ACC112 (cell line): Measurements from ENCODE around the gene KLHL22.
"Not testable (repeated sequence)": the region's sequence is repeated elsewhere in the genome, so short reads cannot be mapped to it uniquely, and the experiment has no call there.

Experiments used
- H2AFZ ChIP-seq: fragments of 200-600 bp; sonication (generic); one replicate; pipeline ENCODE4 v1.6.0; 2017; ENCODE audit warnings: antibody characterized with exemption, low read length; ENCODE audit not compliant: unreplicated experiment
- H3K27ac ChIP-seq: fragments of 200-600 bp; sonication (generic); 2 replicates; pipeline ENCODE4 v1.5.1; 2014; ENCODE audit warnings: low read depth, mild to moderate bottlenecking, antibody characterized with exemption, low read length, moderate library complexity
- H3K27me3 ChIP-seq: fragments of 200-600 bp; sonication (generic); 2 replicates; pipeline ENCODE4 v1.6.1; 2014; ENCODE audit warnings: mild to moderate bottlenecking, antibody characterized with exemption, low read length, moderate library complexity, mixed read lengths; ENCODE audit not compliant: insufficient read depth
- H3K36me3 ChIP-seq: fragments of 200-600 bp; sonication (generic); 2 replicates; pipeline ENCODE4 v1.6.1; 2016; ENCODE audit warnings: mild to moderate bottlenecking, antibody characterized with exemption, low read length, moderate library complexity, mixed read lengths; ENCODE audit not compliant: insufficient read depth
- H3K4me1 ChIP-seq: fragments of 200-600 bp; sonication (generic); one replicate; pipeline ENCODE4 v1.6.1; 2016; ENCODE audit warnings: low read length, mixed read lengths; ENCODE audit not compliant: insufficient read depth, unreplicated experiment, control insufficient read depth
- H3K4me3 ChIP-seq: fragments of 200-600 bp; sonication (generic); 2 replicates; pipeline ENCODE4 v1.5.1; 2014; ENCODE audit warnings: mild to moderate bottlenecking, low read depth, low read length
- H3K79me2 ChIP-seq: fragments of 200-600 bp; sonication (generic); one replicate; pipeline ENCODE4 v1.6.0; 2016; ENCODE audit warnings: low read length; ENCODE audit not compliant: control insufficient read depth, unreplicated experiment, insufficient read depth

Gene KLHL22

GRCh38 chr22:20424932-20425565 is 70.5 kb downstream of the KLHL22 start:
- H2AFZ ChIP-seq = no peak overlapping the region
- no peaks in the 10 kb centered on the region for H3K27me3 ChIP-seq
- H3K4me1 ChIP-seq = no peaks in the 10 kb centered on the region
- no peak overlapping the region for H3K4me3 ChIP-seq
- H3K36me3 ChIP-seq = no peaks in the 10 kb centered on the region
- no peaks in the 10 kb centered on the region for H3K79me2 ChIP-seq
- no peak overlapping the region for H3K27ac ChIP-seq

GRCh38 chr22:20424568-20424931 is 71.0 kb downstream of the KLHL22 start:
- Histone ChIP-seq H3K27ac (no peak overlapping the region), H3K4me1 (no peaks in the 10 kb centered on the region), H3K4me3 (no peak overlapping the region), H3K36me3 (no peaks in the 10 kb centered on the region), H2AFZ (no peak overlapping the region), H3K27me3 (no peaks in the 10 kb centered on the region), H3K79me2 (no peaks in the 10 kb centered on the region)

GRCh38 chr22:20423906-20424551 is 71.6 kb downstream of the KLHL22 start:
- Histone ChIP-seq H2AFZ (no peak overlapping the region), H3K4me3 (no peak overlapping the region), H3K27me3 (no peaks in the 10 kb centered on the region), H3K27ac (no peak overlapping the region), H3K79me2 (no peaks in the 10 kb centered on the region), H3K4me1 (no peaks in the 10 kb centered on the region), H3K36me3 (no peaks in the 10 kb centered on the region)

- Histone ChIP-seq H3K36me3 (no peaks in the 10 kb centered on the region), H3K79me2 (no peaks in the 10 kb centered on the region), H3K27ac (no peak overlapping the region), H3K4me1 (no peaks in the 10 kb centered on the region), H2AFZ (no peak overlapping the region), H3K27me3 (no peaks in the 10 kb centered on the region), H3K4me3 (no peak overlapping the region)
Measured at GRCh38 chr22:20423008-20423905, 72.3 kb downstream of the KLHL22 start.

DNA sequence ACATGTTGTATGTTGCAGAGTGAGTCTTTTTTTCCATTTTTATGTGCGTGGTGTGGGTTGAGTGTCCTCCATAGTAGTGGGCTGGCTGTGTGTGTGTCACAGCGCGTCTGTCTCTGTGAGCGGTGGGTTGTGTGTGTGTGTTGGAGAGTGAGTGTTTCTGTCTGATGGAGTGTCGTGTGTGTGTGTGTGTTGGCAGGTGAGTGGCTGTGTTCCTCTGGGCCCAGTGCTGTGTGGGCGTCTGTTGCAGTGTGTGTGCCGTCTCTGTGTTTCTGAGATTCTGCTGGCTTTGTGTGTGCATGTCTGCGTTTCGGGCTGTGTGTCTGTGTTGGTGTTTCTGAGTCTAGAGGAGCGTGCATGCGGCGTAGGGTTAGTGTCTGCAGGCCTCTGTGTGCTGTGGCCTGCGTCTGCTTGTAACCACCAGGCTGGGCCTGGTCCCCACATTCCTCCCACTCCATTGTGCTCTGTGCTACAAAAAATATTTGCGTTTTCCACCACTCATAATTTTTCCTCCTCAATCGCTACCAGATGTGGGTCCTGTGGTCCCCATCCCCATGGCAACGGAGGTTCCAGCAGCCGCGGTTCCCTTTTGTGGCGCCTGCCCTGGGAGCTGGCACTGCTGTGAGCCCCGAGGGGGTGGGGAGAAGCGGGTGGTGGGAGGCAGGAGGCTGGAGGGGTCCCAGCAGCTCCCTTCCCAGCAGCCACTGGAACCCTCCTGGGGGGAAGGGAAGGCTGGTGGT is 73.2 kb downstream of the KLHL22 start:
- no peak overlapping the region for H3K27ac ChIP-seq
- no peaks in the 10 kb centered on the region for H3K79me2 ChIP-seq
- H3K27me3 ChIP-seq = no peaks in the 10 kb centered on the region
- no peak overlapping the region for H2AFZ ChIP-seq
- no peaks in the 10 kb centered on the region for H3K36me3 ChIP-seq
- H3K4me3 ChIP-seq = no peak overlapping the region
- H3K4me1 ChIP-seq = no peaks in the 10 kb centered on the region

DNA sequence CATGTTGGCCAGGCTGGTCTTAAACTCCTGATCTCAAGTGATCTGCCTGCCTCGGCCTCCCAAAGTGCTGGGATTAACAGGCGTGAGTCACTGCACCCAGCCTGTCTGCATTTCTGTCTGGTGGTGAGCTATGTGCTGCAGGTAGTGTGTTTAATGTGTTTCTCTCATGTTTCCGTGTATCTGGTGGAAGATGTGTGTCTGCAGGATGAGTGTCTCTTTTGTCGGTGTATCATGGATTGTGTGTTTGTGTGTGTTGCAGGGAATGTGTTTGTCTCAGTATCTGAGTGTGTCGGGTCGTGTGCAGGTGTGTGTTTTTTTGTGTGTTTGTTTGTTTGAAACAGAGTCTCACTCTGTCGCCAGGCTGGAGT is 74.1 kb downstream of the KLHL22 start:
- Histone ChIP-seq H3K4me1 (no peaks in the 10 kb centered on the region), H3K27ac (no peak overlapping the region), H3K36me3 (no peaks in the 10 kb centered on the region), H3K79me2 (no peaks in the 10 kb centered on the region), H2AFZ (no peak overlapping the region), H3K27me3 (no peaks in the 10 kb centered on the region), H3K4me3 (no peak overlapping the region)

DNA sequence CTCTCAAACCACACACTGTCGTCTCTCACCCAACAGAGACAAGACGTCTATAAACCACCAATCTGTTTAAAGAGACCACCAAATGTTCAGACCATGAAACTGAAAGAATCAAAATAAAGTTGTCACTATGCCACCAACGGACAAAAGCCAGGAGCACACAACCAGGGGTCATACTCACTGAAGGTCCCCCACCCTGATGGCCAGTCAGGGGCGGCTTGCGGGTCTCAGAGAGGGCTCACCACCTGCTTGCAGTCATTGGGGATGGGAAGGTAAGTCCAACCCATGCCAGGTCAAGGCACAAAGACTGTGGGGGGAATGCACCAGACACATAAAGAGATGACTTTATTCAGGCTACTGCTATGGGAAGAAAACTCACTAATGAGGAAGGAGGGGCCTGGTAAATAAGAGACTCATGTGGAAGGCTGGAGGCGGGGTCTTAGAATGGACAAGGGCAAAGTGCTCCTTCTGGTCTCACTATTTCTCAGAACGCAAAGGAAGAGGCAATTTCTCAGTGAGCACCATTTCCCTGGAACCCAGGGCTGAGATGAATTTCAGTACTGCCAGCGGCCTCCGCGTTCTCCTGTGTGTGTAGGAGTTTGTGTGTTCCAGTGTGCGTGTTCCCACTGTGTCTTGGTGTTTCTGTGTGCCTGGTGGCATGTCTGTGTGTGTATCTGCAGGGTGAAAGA is 75.3 kb downstream of the KLHL22 start:
- Histone ChIP-seq H3K27ac (no peak overlapping the region), H2AFZ (no peak overlapping the region), H3K4me1 (no peaks in the 10 kb centered on the region), H3K4me3 (no peak overlapping the region), H3K79me2 (no peaks in the 10 kb centered on the region), H3K36me3 (no peaks in the 10 kb centered on the region), H3K27me3 (no peaks in the 10 kb centered on the region)

DNA sequence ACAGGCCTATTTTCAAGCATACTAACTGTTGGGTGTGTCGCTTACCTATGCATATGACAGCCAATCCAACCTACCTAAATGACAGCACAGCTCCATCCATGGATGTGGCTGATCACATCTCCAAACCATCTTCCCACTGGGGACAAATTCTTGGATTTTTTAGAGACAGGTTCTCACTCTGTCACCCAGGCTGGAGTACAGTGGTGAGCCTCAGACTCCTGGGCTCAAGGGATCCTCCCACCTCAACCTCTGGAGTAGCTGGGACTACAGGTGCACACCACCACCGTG is 76.0 kb downstream of the KLHL22 start:
- Histone ChIP-seq H3K36me3 (no peaks in the 10 kb centered on the region), H3K4me3 (no peak overlapping the region), H3K27me3 (no peaks in the 10 kb centered on the region), H3K79me2 (no peaks in the 10 kb centered on the region), H3K4me1 (no peaks in the 10 kb centered on the region), H3K27ac (no peak overlapping the region), H2AFZ (no peak overlapping the region)

GRCh38 chr22:20418211-20418788 is 77.3 kb downstream of the KLHL22 start:
- no peaks in the 10 kb centered on the region for H3K36me3 ChIP-seq
- H3K4me1 ChIP-seq = no peaks in the 10 kb centered on the region
- H3K4me3 ChIP-seq = peak overlapping the region; percentile 79
- H2AFZ ChIP-seq = peak overlapping the region; percentile 60
- H3K27ac ChIP-seq = no peak overlapping the region
- no peaks in the 10 kb centered on the region for H3K79me2 ChIP-seq
- no peaks in the 10 kb centered on the region for H3K27me3 ChIP-seq

GRCh38 chr22:20415699-20416098 is 79.9 kb downstream of the KLHL22 start:
- H3K4me3 ChIP-seq, H3K27ac ChIP-seq, H3K36me3 ChIP-seq, H3K27me3 ChIP-seq, H2AFZ ChIP-seq, H3K79me2 ChIP-seq, H3K4me1 ChIP-seq: not testable (repeated sequence)
